OCI-LY3 (cell line): ENCODE results near the gene ARGFX.
"Not testable (repeated sequence)": the region's sequence is repeated elsewhere in the genome, so short reads cannot be mapped to it uniquely, and the experiment has no call there.

ENCODE experiments used
- H2AFZ ChIP-seq: fragments of 200-600, 300-600 bp; shearing (Covaris generic); 2 replicates; pipeline ENCODE4 v1.6.0; 2014; ENCODE audit warnings: antibody characterized with exemption, low read depth, low read length
- H3K27ac ChIP-seq: fragments of 200-600, 300-600 bp; sonication (generic); 2 replicates; pipeline ENCODE4 v1.5.1; 2014; ENCODE audit warnings: mild to moderate bottlenecking, low read length, moderate library complexity, mixed read lengths
- H3K27me3 ChIP-seq: fragments of 200-600, 300-600 bp; sonication (generic); 2 replicates; pipeline ENCODE4 v1.6.1; 2014; ENCODE audit warnings: low read depth, low read length, mixed read lengths
- H3K36me3 ChIP-seq: fragments of 200-600, 300-600 bp; sonication (generic); replicated peaks from 2 replicates; pipeline ENCODE3; 2014; ENCODE audit warnings: low read depth, low read length, mixed read lengths
- H3K4me1 ChIP-seq: fragments of 300-600, 200-600 bp; sonication (generic); 2 replicates; pipeline ENCODE4 v1.6.1; 2014; ENCODE audit warnings: low read length, mixed read lengths
- H3K4me2 ChIP-seq: fragments of 200-600, 300-600 bp; sonication (generic); 2 replicates; pipeline ENCODE4 v1.6.1; 2014; ENCODE audit warnings: low read length, mixed read lengths
- H3K4me3 ChIP-seq: fragments of 300-600, 200-600 bp; sonication (generic); 2 replicates; pipeline ENCODE4 v1.5.1; 2014; ENCODE audit warnings: antibody characterized with exemption, mild to moderate bottlenecking, low read length, moderate library complexity
- H3K79me2 ChIP-seq: fragments of 300-600, 200-600 bp; shearing (Covaris generic); 2 replicates; pipeline ENCODE4 v1.6.1; 2014; ENCODE audit warnings: mild to moderate bottlenecking, low read length, mixed read lengths
- H3K9ac ChIP-seq: fragments of 300-600, 200-600 bp; shearing (Covaris generic); 2 replicates; pipeline ENCODE4 v1.6.0; 2014; ENCODE audit warnings: mild to moderate bottlenecking, low read length, moderate library complexity
- H3K9me3 ChIP-seq: fragments of 200-600, 300-600 bp; shearing (Covaris generic); 2 replicates; pipeline ENCODE4 v1.6.1; 2014; ENCODE audit warnings: low read length, mixed read lengths; ENCODE audit not compliant: insufficient read depth
- H4K20me1 ChIP-seq: fragments of 200-600, 300-600 bp; sonication (generic); 2 replicates; pipeline ENCODE4 v1.6.1; 2016; ENCODE audit warnings: low read length, mixed read lengths; ENCODE audit not compliant: insufficient read depth
- CTCF ChIP-seq: fragments of 200-600, 300-600 bp; sonication (generic); IDR thresholded peaks from 2 replicates; pipeline ENCODE4 v1.5.1; 2014; ENCODE audit warnings: antibody characterized with exemption, low read length, low read depth
- EZH2phosphoT487 ChIP-seq: fragments of 200-600 bp; shearing (Covaris generic); IDR thresholded peaks from 2 replicates; pipeline ENCODE4 v1.6.1; 2018; ENCODE audit warnings: antibody characterized with exemption, mixed run types, low read depth

The ARGFX gene

GRCh38 chr3:121598564-121598963, 30.8 kb downstream of the ARGFX start:
- Histone ChIP-seq H3K27ac (no peak overlapping the region), H3K27me3 (no peaks in the 10 kb centered on the region)

GRCh38 chr3:121599900-121600299, 32.2 kb downstream of the ARGFX start:
- not testable (repeated sequence) for H3K4me2 ChIP-seq, H3K36me3 ChIP-seq, H3K79me2 ChIP-seq, H2AFZ ChIP-seq, H3K4me1 ChIP-seq, H3K9ac ChIP-seq, H3K27ac ChIP-seq, H3K27me3 ChIP-seq, H3K9me3 ChIP-seq, H4K20me1 ChIP-seq, H3K4me3 ChIP-seq

More at GRCh38 chr3:121598564-121598963, 30.8 kb downstream of the ARGFX start:
- Histone ChIP-seq H4K20me1 (no peaks in the 10 kb centered on the region), H3K4me1 (peaks cover 3% of the 10 kb centered on the region), H3K9ac (no peak overlapping the region), H3K4me2 (no peak overlapping the region), H3K79me2 (no peaks in the 10 kb centered on the region), H3K36me3 (no peaks in the 10 kb centered on the region), H3K9me3 (no peaks in the 10 kb centered on the region), H2AFZ (no peak overlapping the region), H3K4me3 (no peak overlapping the region)
- TF ChIP-seq EZH2phosphoT487 (no peak), CTCF (no peak)

- H3K4me1 ChIP-seq, result no peaks in the 10 kb centered on the region
- no peak overlapping the region for H2AFZ ChIP-seq
- H3K79me2 ChIP-seq, result no peaks in the 10 kb centered on the region
- no peak overlapping the region for H3K4me2 ChIP-seq
- H3K27ac ChIP-seq, result no peak overlapping the region
- H3K9ac ChIP-seq, result no peak overlapping the region
- no peaks in the 10 kb centered on the region for H3K9me3 ChIP-seq
- H3K4me3 ChIP-seq, result no peak overlapping the region
- TF ChIP-seq CTCF (no peak), EZH2phosphoT487 (no peak)
- H3K36me3 ChIP-seq, result no peaks in the 10 kb centered on the region
- no peaks in the 10 kb centered on the region for H4K20me1 ChIP-seq
- H3K27me3 ChIP-seq, result no peaks in the 10 kb centered on the region
Observed at GRCh38 chr3:121601212-121601812, 33.6 kb downstream of the ARGFX start.

- no peak for TF ChIP-seq CTCF
- H3K4me1 ChIP-seq, result no peaks in the 10 kb centered on the region
- no peak overlapping the region for H2AFZ ChIP-seq
- H3K4me3 ChIP-seq, result no peak overlapping the region
- no peaks in the 10 kb centered on the region for H3K9me3 ChIP-seq
- no peaks in the 10 kb centered on the region for H3K79me2 ChIP-seq
- no peaks in the 10 kb centered on the region for H4K20me1 ChIP-seq
- H3K27me3 ChIP-seq, result no peaks in the 10 kb centered on the region
- H3K9ac ChIP-seq, result no peak overlapping the region
- H3K4me2 ChIP-seq, result no peak overlapping the region
- H3K27ac ChIP-seq, result no peak overlapping the region
- H3K36me3 ChIP-seq, result no peaks in the 10 kb centered on the region
Observed at GRCh38 chr3:121604759-121605158, 37.0 kb downstream of the ARGFX start.

- no peak for TF ChIP-seq CTCF
- TF ChIP-seq EZH2phosphoT487, result no peak
- no peaks in the 10 kb centered on the region for H3K36me3 ChIP-seq
Observed at GRCh38 chr3:121606106-121606505, 38.4 kb downstream of the ARGFX start.

More at GRCh38 chr3:121606106-121606505, 38.4 kb downstream of the ARGFX start:
- Histone ChIP-seq H3K9ac (no peak overlapping the region), H3K27ac (no peak overlapping the region), H4K20me1 (no peaks in the 10 kb centered on the region), H3K4me1 (no peaks in the 10 kb centered on the region), H3K79me2 (no peaks in the 10 kb centered on the region), H3K9me3 (no peaks in the 10 kb centered on the region), H3K4me2 (no peak overlapping the region), H2AFZ (no peak overlapping the region), H3K27me3 (no peaks in the 10 kb centered on the region), H3K4me3 (no peak overlapping the region)
